ENCODE results near the gene NSG2. TPM values are rescaled to one million over a fixed set of nuclear protein-coding genes. Genes with fewer than 3 reads are reported as not detected.

The NSG2 gene
- total RNA-seq, 2 donors from 2014 or later = 0.27 to 2.5 TPM

DNA sequence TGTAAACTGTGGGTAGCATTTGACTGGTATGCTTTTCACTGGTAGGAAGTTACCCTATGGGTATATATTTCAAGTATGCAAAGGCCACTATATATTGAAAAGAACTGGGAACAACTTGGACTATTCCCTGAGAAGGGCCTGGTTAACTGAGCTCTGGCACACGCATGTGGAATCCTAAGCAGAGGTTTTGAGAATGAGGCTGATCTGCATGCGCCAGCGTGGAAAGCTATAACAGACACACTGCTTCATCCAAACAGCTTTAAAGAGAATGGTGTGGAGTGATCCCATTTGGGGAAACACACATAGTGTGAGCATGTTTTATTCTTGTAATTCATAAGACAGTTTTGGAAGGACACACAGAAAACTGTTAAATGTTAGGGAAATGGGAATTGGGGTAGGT lies 8.4 kb downstream of the NSG2 start:
- H3K27me3 ChIP-seq = no peaks in the 10 kb centered on the region
- TF ChIP-seq, protein P1, sequence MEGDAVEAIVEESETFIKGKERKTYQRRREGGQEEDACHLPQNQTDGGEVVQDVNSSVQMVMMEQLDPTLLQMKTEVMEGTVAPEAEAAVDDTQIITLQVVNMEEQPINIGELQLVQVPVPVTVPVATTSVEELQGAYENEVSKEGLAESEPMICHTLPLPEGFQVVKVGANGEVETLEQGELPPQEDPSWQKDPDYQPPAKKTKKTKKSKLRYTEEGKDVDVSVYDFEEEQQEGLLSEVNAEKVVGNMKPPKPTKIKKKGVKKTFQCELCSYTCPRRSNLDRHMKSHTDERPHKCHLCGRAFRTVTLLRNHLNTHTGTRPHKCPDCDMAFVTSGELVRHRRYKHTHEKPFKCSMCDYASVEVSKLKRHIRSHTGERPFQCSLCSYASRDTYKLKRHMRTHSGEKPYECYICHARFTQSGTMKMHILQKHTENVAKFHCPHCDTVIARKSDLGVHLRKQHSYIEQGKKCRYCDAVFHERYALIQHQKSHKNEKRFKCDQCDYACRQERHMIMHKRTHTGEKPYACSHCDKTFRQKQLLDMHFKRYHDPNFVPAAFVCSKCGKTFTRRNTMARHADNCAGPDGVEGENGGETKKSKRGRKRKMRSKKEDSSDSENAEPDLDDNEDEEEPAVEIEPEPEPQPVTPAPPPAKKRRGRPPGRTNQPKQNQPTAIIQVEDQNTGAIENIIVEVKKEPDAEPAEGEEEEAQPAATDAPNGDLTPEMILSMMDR (IDR thresholded peaks at IDR 0.05) = no peak

DNA sequence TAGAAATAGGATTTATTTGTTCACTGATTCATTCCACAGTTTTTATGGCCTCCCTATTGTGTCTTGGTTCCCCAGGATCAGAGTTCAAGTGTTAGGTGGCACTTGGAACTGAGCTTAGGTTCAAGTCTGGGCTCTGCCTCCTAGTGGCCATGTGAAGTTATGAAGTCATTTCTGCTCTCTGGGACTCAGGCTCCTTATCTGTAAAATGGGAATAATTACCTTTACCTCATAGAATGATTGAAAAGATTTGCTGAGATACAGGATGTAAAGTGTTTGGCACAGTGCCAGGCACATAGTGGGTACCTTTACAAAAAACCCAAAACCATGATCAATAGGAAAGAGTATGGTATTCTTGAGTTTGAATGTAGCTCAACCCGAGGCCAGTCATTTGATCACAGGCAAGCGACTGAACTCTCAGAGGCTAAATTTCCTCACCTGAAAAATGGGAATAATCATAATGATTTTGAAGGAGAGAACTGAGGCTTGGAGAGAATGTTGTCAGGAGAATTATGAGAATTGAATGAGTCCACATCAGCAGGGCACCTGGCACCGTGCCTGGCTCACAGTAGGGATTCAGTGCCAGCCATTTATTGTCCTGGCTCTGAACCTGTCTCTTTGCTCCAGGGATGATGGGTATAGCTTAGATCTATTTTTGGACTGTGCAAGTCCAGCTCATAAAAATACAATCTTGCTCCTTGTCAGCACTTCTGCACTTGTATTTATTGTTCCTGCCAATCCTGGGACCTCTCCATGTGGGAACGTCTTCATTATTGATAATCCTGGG lies 10.8 kb downstream of the NSG2 start:
- Histone ChIP-seq H3K36me3 (no peaks in the 10 kb centered on the region), H3K4me3 (no peak overlapping the region), H3K27me3 (no peaks in the 10 kb centered on the region), H3K27ac (no peak overlapping the region), H3K9ac (ENCODE audit: low read depth in 2 of 2, low read length in 2 of 2) (no peak overlapping the region), H3K4me1 (no peaks in the 10 kb centered on the region), H3K9me3 (no peaks in the 10 kb centered on the region)
- TF ChIP-seq, protein P1 (IDR thresholded peaks at IDR 0.05) = no peak
- intact Hi-C loops (cut with DNase I) = no loop called here
- no peak for DNase-seq

More for the DNA sequence above, 8.4 kb downstream of the NSG2 start:
- no peak overlapping the region for H3K4me3 ChIP-seq
- H3K36me3 ChIP-seq = no peaks in the 10 kb centered on the region
- H3K9me3 ChIP-seq = no peaks in the 10 kb centered on the region
- intact Hi-C loops (cut with DNase I) = no loop called here
- H3K27ac ChIP-seq = no peak overlapping the region
- H3K4me1 ChIP-seq = no peaks in the 10 kb centered on the region
- no peak for DNase-seq
- H3K9ac ChIP-seq (ENCODE audit: low read depth in 2 of 2, low read length in 2 of 2) = no peak overlapping the region

DNA sequence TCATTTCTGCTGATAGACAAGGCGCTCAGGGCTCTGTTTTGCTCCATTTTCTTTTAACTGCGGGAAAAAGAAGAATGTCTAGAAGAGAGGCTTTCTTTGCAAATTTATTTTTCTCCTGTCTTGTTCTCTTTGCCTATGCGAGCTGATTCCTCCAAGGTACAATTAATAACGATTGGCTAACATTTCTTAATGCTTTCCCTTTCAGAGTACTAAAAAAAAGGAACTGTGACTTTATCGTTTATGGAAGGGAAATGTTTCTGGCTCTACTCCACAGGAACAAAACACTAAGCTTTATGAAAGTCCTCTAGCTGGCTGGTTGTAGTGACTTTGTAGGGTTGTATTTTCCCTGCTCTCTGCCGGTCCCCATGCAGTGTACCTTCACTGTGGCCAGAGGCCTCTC lies 11.7 kb downstream of the NSG2 start:
- TF ChIP-seq, protein P1 (IDR thresholded peaks at IDR 0.05) = no peak
- H3K9ac ChIP-seq (ENCODE audit: low read depth in 2 of 2, low read length in 2 of 2) = no peak overlapping the region
- intact Hi-C loops (cut with DNase I) = no loop called here
- no peak for DNase-seq
- H3K9me3 ChIP-seq = no peaks in the 10 kb centered on the region
- no peak overlapping the region for H3K4me3 ChIP-seq
- H3K4me1 ChIP-seq = no peaks in the 10 kb centered on the region
- no peak overlapping the region for H3K27ac ChIP-seq
- no peaks in the 10 kb centered on the region for H3K36me3 ChIP-seq
- no peaks in the 10 kb centered on the region for H3K27me3 ChIP-seq

DNA sequence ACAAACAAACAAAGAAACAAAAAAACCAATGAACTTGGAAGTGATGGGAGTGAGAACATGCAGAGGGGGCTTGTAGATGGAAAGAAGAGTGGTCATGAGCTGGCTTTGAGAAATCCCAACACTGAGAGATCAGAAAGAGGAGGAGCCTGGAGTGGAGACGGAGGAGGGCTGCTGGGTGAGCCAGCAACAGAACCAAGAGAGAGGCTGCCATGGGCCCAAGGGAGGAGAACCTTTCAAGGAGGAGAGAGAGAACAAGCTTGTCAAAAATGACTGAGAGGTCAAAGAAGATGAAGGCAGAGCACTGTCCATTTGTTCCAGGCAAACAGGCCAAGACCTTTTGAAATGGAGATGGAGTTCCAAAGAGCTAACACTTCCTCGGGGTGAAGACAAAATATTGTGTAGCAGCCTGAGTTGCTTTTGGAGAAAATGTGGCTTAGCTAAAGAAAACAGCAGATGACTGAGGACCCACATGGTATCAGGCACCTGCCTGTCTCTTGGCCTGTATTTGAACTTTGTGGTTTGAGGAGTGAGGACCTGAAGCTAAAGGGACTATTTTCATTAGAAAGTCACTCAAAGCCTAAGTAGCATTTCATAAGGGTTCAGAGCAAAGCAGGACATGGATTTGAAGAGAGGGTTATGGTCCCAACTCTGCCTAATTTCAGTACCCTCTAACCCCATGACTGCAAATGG lies 13.1 kb downstream of the NSG2 start:
- Histone ChIP-seq H3K4me3 (no peak overlapping the region), H3K27me3 (no peaks in the 10 kb centered on the region), H3K9ac (ENCODE audit: low read depth in 2 of 2, low read length in 2 of 2) (no peak overlapping the region), H3K9me3 (no peaks in the 10 kb centered on the region), H3K4me1 (no peaks in the 10 kb centered on the region), H3K27ac (no peak overlapping the region), H3K36me3 (no peaks in the 10 kb centered on the region)
- no peak for DNase-seq
- TF ChIP-seq, protein P1 (IDR thresholded peaks at IDR 0.05) = no peak
- intact Hi-C loops (cut with DNase I) = no loop called here

DNA sequence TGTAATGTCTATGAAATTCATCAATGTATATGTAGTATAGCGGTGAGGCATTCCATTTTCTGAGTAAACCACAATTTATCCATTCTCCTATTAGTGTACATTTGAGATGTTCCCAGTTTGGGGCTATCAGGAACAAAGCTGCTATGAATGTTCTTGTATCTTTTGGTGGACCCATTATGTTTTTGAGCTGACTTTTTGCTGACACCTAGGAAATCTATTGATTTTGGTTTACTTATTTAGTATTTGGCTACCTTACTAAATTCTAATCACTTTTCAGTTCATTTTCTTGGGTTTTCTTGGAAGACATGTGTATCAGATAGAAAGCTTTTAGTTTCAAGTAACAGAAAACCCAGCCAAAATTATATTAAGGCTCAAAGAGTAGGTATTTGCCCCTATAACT lies 13.7 kb downstream of the NSG2 start:
- DNase-seq = no peak
- no peak overlapping the region for H3K4me3 ChIP-seq
- no peaks in the 10 kb centered on the region for H3K36me3 ChIP-seq
- no peaks in the 10 kb centered on the region for H3K4me1 ChIP-seq
- no peaks in the 10 kb centered on the region for H3K9me3 ChIP-seq
- TF ChIP-seq, protein P1 (IDR thresholded peaks at IDR 0.05) = no peak
- no peaks in the 10 kb centered on the region for H3K27me3 ChIP-seq
- intact Hi-C loops (cut with DNase I) = no loop called here
- no peak overlapping the region for H3K27ac ChIP-seq
- H3K9ac ChIP-seq (ENCODE audit: low read depth in 2 of 2, low read length in 2 of 2) = no peak overlapping the region
